SU-DHL-6 (cell line): Measurements from ENCODE around the gene FANCI.

Experiments used
- CTCF ChIP-seq: fragments of 200-600 bp; sonication (generic); IDR thresholded peaks from one replicate; pipeline ENCODE4 v1.5.1; 2017; ENCODE audit warnings: antibody characterized with exemption, mild to moderate bottlenecking, low read length, moderate library complexity; ENCODE audit not compliant: insufficient read depth, poor library complexity, severe bottlenecking
- EZH2phosphoT487 ChIP-seq: fragments of 200-600 bp; sonication (generic), shearing (Covaris generic); conservative IDR thresholded peaks from 2 replicates; pipeline ENCODE4 v1.6.1; 2018; ENCODE audit warnings: mild to moderate bottlenecking, antibody characterized with exemption, low read length, moderate library complexity, mixed read lengths

- TF ChIP-seq CTCF, result no peak
- no peak for TF ChIP-seq EZH2phosphoT487
These were observed 66.2 kb downstream of the FANCI start for GRCh38 chr15:89309993-89310392.
